ENCODE measurements around the gene MRPL54.
"Not testable (repeated sequence)": the region's sequence is repeated elsewhere in the genome, so short reads cannot be mapped to it uniquely, and the experiment has no call there.

MRPL54 gene

DNA sequence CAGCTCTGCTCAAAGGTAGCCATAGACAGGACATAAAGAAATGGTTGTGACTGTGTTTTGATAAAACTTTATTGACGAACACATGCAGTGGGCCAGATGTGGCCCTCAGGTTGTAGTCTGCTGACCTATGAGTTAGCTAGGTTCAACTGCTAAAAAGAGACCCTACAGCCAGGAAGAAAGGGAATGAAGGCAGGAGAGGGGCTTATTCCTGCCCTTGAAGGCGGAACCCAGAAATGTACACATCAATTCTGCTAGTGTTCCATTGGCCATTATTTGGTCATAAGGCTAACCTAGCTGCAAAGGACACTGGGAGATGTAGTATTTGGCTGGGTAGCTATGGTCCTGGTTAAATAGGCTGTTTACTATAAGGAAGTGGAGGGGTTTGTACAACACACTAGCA is 19.0 kb upstream of the MRPL54 start:
- no peak for DNase-seq

GRCh38 chr19:3745363-3746045 is 17.0 kb upstream of the MRPL54 start:
- DNase-seq: no peak

GRCh38 chr19:3746371-3747056 is 16.0 kb upstream of the MRPL54 start:
- no peak for DNase-seq

GRCh38 chr19:3748965-3749364 is 13.5 kb upstream of the MRPL54 start:
- DNase-seq: no peak

GRCh38 chr19:3750211-3750610 is 12.3 kb upstream of the MRPL54 start:
- DNase-seq: no peak

DNA sequence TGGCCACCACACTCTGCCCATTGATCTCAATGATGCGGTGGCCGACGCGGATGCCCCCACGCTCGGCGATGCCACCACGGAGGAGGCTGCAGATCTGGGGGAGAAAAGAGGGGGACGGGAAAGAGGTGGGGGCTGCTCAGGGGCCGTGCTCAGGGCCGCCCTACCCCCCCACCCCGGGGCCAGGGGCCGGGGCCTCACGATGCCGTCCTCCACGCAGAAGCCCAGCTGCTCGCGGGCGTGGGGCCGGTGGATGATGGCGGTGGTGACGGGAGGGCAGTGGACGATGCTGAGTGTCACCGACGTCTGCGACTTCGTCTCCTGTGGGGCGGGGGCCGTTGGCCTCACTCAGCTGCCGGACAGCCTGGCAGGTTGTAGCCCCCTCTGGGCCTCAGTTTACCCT is 11.2 kb upstream of the MRPL54 start:
- no peak for DNase-seq

DNA sequence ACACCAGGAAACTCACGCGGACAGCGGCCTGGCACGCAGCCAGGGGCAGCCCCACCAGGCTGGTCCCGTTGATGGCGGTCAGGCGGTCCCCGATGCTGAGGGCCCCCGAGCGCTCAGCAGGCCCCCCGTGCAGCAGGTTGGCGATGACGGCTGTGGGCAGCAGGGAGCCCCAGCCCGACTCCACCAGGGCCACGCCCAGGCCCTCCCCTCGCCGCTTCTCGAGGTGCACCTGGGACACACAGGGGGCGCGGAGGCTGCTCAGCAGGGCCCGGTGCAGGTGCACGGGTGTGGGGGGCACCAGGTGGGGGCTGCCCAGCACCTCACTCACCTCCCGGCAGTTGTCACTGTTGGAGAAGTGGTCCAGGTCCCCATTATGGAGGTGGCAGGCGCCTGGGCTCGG is 10.0 kb upstream of the MRPL54 start:
- DNase-seq: no peak

- DNase-seq: no peak
Observed at GRCh38 chr19:3753631-3754410, 8.7 kb upstream of the MRPL54 start.

- not testable (repeated sequence) for DNase-seq
Observed at GRCh38 chr19:3757705-3758104, 4.8 kb upstream of the MRPL54 start.

GRCh38 chr19:3758297-3758696 is 4.2 kb upstream of the MRPL54 start:
- not testable (repeated sequence) for DNase-seq

- DNase-seq: no peak
Observed at GRCh38 chr19:3759482-3760254, 2.8 kb upstream of the MRPL54 start.

DNA sequence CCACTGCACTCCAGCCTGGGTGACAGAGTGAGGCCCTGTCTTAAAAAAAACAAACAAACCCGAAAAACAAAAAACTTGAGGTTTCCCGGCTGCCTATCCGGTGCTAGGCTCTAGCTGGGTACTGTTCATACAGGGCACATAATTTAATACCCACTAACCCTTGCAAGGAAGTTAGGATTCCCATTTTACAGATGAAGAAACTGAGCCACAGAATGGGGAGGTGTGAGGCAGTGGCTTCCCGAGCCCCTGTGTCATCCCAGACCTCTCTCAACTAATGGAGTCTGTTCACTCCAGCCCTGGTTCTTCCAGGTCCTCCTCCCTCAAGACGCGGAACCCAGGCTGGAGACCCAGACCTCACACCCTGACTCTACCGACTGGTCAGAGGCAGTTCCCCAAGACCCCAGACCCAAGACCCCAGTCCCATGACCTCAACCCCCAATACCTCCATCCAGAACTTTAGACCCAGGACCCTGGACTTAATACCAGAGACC is 1.6 kb upstream of the MRPL54 start:
- DNase-seq: no peak

GRCh38 chr19:3761382-3762129 is 926 bp upstream of the MRPL54 start, which contains the start of gene APBA3:
Gene APBA3 (minus strand): TSS chr19:3761692. CDS start chr19:3760264, 1,428 bp downstream.
- DNase-seq: peak; percentile 91

GRCh38 chr19:3762130-3762473 is 380 bp upstream of the MRPL54 start:
- DNase-seq: no peak

GRCh38 chr19:3765121-3765520 is 2.6 kb downstream of the MRPL54 start:
- DNase-seq: no peak

GRCh38 chr19:3765757-3766156 is 3.3 kb downstream of the MRPL54 start:
- DNase-seq: not testable (repeated sequence)

- DNase-seq: peak; percentile 10
Observed at GRCh38 chr19:3766520-3766919, 4.0 kb downstream of the MRPL54 start.

DNA sequence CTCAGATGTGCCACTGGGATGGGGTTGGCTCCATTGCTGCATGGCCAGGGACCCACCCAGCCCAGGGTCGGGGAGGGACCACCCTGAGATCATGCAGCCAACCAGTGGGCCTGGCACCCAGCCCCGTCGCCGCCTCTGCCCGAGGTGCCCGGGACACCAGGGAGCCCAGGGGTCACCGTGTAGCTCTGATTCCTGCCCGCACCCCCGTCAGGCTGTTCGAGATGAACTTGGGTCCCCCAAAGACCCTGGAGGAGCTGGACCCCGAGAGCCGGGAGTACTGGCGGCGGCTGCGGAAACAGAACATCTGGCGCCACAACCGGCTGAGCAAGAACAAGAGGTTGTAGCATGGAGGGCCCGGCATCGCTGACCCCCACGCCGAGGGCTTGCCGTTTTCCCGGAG is 4.6 kb downstream of the MRPL54 start:
- no peak for DNase-seq

DNA sequence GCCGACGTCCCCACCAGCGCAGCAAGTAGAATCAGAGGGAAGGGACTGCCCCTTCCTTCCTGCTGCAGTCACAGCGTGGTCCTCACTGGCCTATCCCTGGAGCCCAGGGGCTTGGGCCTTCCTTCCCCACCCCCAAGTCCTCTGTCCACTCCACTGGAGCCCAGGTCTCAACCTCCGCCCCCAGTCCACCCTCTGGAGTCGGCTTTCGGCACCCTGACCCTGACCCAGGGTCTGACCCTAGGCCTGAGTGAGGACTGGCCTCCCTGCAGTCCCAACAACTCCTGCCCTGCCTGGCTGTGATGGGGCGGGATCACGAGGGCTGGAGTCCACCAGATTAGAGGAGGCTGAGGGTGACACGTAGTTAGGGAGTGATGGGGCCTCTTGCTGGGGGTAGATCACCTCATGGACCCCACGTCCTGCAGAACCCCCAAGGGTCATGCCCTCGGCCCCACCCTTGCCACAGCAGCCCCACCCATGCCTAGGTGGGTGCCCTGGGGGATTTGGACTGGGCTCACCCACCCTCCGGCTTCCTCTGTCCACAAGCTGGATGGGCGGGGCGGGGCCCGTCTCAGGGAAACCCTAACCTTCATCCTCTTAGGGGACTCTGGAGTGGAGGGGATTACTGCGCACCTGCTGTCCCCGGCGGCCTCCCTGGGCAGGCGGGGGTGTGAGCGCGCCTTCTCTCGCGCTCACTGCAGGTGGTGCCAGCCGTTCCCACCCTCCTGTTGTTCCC is 5.7 kb downstream of the MRPL54 start:
- no peak for DNase-seq

DNA sequence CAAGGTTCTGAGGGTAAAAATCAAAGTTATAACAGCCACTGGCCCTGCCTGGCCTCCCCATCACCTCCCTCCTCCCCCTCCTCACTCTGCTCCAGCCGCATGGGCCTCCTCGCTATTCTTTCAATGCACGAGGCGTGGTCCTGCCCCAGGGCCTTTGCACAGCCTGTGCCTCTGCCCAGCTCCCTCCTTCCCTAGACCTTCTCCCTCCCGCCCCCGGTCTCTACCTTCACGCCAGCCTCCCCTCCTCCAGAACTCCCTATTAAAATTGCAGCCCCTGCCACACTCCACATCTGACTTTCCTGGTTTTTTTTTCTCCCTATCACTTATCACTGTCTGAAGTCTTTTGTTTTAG is 6.2 kb downstream of the MRPL54 start:
- no peak for DNase-seq

GRCh38 chr19:3769494-3769893 is 7.0 kb downstream of the MRPL54 start:
- DNase-seq: no peak

Measured in inflammatory macrophage treated with lipopolysaccharide for 4 hours (primary cell).